Neuron (in vitro differentiated cells): ENCODE results near the gene SIPA1L2.
"Not testable (repeated sequence)": the region's sequence is repeated elsewhere in the genome, so short reads cannot be mapped to it uniquely, and the experiment has no call there.

ENCODE experiments used
- H2AFZ ChIP-seq: one replicate; pipeline ENCODE4 v1.6.1; 2013; ENCODE audit warnings: low read depth, mild to moderate bottlenecking, inconsistent platforms, low read length, moderate library complexity
- H3K27me3 ChIP-seq: one replicate; pipeline ENCODE4 v1.6.1; 2013; ENCODE audit warnings: low read length; ENCODE audit not compliant: insufficient read depth
- H3K36me3 ChIP-seq: one replicate; pipeline ENCODE4 v1.6.1; 2013; ENCODE audit warnings: low read length; ENCODE audit not compliant: insufficient read depth
- H3K4me1 ChIP-seq: one replicate; pipeline ENCODE4 v1.6.1; 2013; ENCODE audit warnings: low read length; ENCODE audit not compliant: insufficient read depth
- H3K4me3 ChIP-seq: 2 replicates; pipeline ENCODE4 v1.5.1; 2013; ENCODE audit warnings: mild to moderate bottlenecking, low read length, moderate library complexity
- H3K9me3 ChIP-seq: one replicate; pipeline ENCODE4 v1.6.1; 2013; ENCODE audit warnings: low read length

The SIPA1L2 gene

DNA sequence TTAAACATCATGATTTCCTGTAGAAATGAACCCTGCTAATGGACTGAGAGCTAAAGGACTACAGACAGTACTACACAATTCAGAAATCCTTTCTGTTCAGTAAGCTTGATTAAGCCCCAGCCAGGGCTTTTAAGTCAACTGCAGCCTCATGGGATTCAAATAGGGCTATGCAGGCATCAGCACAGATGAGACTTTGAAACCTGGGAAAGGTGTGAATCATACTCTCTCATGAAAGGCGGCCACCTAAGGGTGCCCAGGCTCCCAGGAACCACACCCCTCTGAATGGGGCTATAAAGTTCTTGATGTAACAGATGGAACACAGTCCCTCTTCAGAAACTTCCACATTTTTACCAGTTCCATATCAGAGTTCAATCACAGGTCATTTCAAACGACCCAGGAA lies 7.6 kb downstream of the SIPA1L2 start:
- Histone ChIP-seq H3K4me3 (no peak overlapping the region), H2AFZ (no peak overlapping the region), H3K36me3 (peaks cover 8% of the 10 kb centered on the region), H3K9me3 (no peaks in the 10 kb centered on the region), H3K27me3 (no peaks in the 10 kb centered on the region), H3K4me1 (peaks cover 50% of the 10 kb centered on the region)

DNA sequence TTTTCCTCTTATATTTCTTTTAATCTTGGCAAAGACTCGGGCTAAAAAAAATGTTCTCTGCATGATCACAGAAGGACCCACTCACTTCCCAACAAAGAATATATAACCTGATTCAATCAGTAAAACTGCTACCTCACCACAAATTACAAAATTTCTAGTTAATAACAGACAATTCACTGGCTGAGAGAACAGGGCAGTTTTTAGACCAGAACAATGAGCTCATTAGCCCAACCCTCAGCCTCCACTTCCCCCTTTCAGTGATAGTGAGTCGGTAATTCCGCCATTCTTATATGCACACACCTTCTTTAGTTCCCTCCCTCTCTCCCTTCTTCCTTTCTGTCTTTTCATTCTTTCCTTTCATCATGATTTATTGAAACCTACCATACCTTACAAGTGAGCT lies 8.9 kb downstream of the SIPA1L2 start:
- H3K27me3 ChIP-seq: no peaks in the 10 kb centered on the region
- no peak overlapping the region for H2AFZ ChIP-seq
- peaks cover 8% of the 10 kb centered on the region for H3K36me3 ChIP-seq
- H3K9me3 ChIP-seq: no peaks in the 10 kb centered on the region
- peaks cover 50% of the 10 kb centered on the region for H3K4me1 ChIP-seq
- no peak overlapping the region for H3K4me3 ChIP-seq

DNA sequence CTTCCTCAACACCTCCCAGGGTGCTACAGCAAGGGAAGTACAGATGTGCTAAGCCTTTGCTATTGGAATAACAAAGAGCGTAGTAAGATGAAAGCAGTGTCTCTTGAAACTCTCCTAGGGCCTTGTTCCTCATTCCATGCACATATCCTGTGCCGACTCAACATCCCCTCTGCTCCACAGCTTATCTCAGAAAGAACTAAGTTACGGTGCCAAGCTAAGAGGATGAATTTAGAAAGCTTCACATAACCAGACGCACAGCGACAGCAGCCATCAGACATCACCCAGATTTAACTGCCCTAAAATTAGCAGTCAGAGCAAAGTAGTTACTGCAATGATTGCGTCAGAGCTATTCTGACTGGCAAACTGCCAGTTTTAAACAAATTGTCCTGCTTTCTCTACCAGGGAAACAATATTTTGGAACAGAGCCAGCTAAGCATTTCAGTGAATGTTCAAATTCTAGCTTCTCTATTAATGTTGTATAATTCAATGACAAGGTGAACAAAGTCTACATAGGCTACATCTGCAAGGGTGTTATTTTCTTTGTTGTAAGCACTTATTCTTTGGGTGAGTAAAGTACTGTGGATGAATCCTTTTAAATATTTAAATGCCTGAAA lies 9.5 kb downstream of the SIPA1L2 start:
- no peak overlapping the region for H2AFZ ChIP-seq
- no peaks in the 10 kb centered on the region for H3K9me3 ChIP-seq
- H3K36me3 ChIP-seq: peaks cover 8% of the 10 kb centered on the region
- no peak overlapping the region for H3K4me3 ChIP-seq
- no peaks in the 10 kb centered on the region for H3K27me3 ChIP-seq
- peaks cover 50% of the 10 kb centered on the region for H3K4me1 ChIP-seq

DNA sequence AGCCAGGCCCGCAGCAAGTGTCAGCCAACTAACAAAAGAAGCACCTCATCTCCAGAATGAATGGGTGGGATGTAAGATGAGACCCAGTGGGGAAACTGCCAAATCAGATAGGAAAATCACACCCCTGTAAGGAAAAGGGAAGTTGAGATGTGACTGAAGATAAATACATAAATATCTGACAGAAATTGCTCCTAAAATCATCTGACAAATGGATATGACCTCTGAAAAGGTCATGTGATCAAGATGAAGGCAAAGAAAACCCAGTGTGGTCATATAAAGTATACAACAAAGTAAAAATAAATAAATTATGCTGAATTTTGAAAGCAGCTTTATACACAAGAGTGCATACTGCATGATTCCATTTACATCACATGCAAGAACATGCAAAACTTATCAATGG lies 12.7 kb downstream of the SIPA1L2 start:
- H3K9me3 ChIP-seq: no peaks in the 10 kb centered on the region
- H3K27me3 ChIP-seq: no peaks in the 10 kb centered on the region
- peaks cover 1% of the 10 kb centered on the region for H3K36me3 ChIP-seq
- H3K4me3 ChIP-seq: no peak overlapping the region
- peaks cover 68% of the 10 kb centered on the region for H3K4me1 ChIP-seq
- H2AFZ ChIP-seq: no peak overlapping the region

DNA sequence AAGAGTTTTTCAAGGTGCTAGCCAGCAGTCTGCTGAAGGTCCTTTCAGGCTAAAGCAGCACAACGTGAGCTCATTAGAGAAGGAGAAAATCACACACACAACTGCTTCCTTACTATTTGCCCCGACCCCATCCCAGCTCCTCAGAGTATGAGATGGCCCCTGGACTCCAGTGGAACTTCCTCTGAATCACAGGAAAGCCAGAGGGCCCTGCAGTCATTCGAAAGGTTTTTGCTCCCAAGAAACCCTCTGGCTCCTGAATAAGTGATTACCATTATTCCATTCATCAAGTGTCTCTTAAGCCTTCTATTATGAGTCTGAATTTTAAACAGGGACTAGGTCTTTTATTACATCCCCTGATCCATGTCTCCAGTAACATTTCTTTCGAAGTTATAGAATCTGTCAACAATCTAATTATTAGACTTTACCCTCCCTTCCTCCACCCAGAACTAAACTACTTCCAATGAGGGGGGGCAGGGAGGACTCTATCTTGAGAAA lies 14.6 kb downstream of the SIPA1L2 start:
- H3K27me3 ChIP-seq: no peaks in the 10 kb centered on the region
- no peaks in the 10 kb centered on the region for H3K9me3 ChIP-seq
- H2AFZ ChIP-seq: no peak overlapping the region
- peaks cover 9% of the 10 kb centered on the region for H3K36me3 ChIP-seq
- H3K4me1 ChIP-seq: peaks cover 55% of the 10 kb centered on the region
- no peak overlapping the region for H3K4me3 ChIP-seq

DNA sequence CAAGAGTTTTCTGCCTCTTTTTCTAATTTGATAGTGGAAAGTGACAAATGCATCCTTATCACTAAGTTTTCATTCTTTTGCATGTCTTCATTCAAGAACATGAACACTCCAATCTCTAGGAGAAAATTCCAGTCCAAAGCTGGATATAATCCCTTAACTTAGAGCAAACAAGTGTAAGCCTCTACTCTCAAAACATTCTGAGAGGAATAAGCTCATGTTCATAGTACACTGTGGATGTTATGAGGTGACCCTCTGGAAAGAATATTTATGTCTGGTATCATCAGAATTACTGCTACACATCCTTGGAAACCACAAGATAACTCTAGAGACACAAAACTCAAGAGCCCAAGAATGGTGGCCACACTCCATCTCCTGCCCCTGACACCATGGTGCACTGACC lies 15.1 kb downstream of the SIPA1L2 start:
- Histone ChIP-seq H3K4me1 (peaks cover 53% of the 10 kb centered on the region), H3K9me3 (no peaks in the 10 kb centered on the region)

DNA sequence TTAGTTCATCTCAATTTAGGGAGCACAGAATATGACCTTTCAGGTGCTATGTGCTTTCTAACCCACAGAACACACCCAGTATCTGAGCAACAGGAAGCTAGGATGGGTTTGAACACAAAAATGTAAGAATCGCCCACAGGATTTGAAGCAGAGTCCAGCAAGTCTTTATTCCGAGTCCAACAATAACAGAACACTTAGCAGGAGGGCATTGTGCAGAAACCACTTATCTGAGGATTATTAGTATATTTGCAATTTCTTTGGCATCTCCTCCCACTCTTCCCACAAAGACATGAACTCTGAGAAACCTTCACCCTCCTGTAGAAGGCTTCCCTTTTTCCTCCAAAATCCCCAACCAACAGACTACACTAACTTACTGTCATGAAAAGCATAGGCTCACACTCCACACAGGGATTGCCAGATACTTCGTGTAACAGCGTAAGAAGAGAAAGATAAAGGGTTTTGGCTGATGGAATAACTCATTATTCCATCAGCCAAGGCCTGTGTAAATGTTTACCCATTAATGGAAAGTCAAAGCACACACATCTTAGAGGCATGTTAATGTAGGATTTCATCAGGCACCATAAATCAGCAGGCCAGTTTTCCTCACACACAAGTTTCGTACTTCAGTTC lies 16.1 kb downstream of the SIPA1L2 start:
- Histone ChIP-seq H3K9me3 (no peaks in the 10 kb centered on the region), H3K4me3 (no peak overlapping the region), H3K27me3 (no peaks in the 10 kb centered on the region), H3K4me1 (peaks cover 53% of the 10 kb centered on the region), H2AFZ (no peak overlapping the region), H3K36me3 (peaks cover 11% of the 10 kb centered on the region)

More for the DNA sequence above, 15.1 kb downstream of the SIPA1L2 start:
- Histone ChIP-seq H2AFZ (no peak overlapping the region), H3K36me3 (peaks cover 11% of the 10 kb centered on the region), H3K27me3 (no peaks in the 10 kb centered on the region), H3K4me3 (no peak overlapping the region)

DNA sequence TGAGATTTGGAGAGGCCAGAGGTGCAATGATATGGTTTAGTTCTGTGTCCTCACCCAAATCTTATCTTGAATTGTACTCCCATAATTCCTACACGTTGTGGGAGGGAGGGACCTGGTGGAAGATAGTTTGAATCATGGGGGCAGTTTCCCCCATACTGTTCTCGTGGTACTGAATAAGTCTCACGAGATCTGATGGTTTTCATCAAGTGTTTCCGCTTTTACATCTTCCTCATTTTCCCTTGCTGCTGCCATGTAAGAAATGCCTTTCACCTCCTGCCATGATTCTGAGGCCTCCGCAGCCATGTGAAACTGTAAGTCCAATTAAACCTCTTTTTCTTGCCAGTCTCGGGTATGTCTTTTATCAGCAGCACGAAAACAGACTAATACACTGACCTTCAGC lies 17.1 kb downstream of the SIPA1L2 start:
- not testable (repeated sequence) for H2AFZ ChIP-seq, H3K4me3 ChIP-seq, H3K9me3 ChIP-seq, H3K27me3 ChIP-seq
- H3K36me3 ChIP-seq: peaks cover 17% of the 10 kb centered on the region
- H3K4me1 ChIP-seq: peaks cover 52% of the 10 kb centered on the region

DNA sequence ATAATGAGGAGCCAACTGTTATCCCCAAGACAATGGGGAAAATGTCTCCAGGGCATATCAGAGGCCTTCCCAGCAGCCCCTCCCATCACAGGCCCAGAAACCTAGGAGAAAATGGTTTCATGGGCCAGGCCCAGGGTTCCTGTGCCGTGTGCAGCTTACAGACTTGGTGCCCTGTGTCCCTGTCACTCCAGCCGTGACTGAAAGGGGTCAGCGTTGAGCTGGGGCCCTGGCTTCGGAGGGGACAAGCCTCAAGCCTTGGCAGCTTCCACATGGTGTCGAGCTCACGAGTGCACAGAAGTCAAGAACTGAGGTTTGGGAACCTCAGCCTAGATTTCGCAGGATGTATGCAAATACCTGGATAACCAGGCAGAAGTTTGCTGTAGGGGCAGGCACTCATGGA lies 18.1 kb downstream of the SIPA1L2 start:
- Histone ChIP-seq H3K36me3 (peaks cover 17% of the 10 kb centered on the region), H3K9me3 (peaks cover 2% of the 10 kb centered on the region), H3K27me3 (no peaks in the 10 kb centered on the region), H2AFZ (no peak overlapping the region), H3K4me3 (no peak overlapping the region), H3K4me1 (peaks cover 42% of the 10 kb centered on the region)

DNA sequence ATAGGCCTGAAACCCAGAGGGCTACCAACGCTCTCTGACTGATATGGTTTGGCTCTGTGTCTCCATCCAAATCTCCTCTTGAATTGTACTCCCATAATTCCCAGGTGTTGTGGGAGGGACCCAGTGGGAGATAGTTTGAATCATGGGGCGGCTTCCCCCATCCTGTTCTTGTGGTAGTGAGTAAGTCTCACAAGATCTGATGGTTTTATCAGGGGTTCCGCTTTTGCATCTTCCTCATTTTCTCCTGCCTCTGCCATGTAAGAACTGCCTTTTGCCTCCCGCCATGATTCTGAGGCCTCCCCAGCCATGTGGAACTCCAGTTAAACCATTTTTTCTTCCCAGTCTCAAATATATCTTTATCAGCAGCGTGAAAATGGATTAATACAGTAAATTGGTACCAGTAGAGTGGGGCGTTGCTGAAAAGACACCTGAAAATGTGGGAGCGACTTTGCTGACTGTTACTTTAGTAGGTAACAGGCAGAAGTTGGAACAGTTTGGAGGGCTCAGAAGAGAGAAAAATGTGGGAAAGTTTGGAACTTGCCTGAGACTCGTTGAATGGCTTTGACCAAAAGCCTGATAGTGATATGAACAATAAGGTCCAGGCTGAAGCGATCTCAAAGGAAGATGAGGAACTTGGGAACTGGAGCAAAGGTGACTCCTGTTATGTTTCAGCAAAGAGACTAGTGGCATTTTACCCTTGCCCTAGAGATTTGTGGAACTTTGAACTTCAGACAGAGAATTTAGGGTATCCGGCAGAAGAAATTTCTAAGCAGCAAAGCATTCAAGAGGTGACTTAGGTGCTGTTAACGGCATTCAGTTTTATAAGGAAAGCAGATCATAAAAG lies 18.8 kb downstream of the SIPA1L2 start:
- not testable (repeated sequence) for H3K9me3 ChIP-seq, H3K4me3 ChIP-seq, H2AFZ ChIP-seq, H3K27me3 ChIP-seq
- peaks cover 17% of the 10 kb centered on the region for H3K36me3 ChIP-seq
- H3K4me1 ChIP-seq: peaks cover 35% of the 10 kb centered on the region

DNA sequence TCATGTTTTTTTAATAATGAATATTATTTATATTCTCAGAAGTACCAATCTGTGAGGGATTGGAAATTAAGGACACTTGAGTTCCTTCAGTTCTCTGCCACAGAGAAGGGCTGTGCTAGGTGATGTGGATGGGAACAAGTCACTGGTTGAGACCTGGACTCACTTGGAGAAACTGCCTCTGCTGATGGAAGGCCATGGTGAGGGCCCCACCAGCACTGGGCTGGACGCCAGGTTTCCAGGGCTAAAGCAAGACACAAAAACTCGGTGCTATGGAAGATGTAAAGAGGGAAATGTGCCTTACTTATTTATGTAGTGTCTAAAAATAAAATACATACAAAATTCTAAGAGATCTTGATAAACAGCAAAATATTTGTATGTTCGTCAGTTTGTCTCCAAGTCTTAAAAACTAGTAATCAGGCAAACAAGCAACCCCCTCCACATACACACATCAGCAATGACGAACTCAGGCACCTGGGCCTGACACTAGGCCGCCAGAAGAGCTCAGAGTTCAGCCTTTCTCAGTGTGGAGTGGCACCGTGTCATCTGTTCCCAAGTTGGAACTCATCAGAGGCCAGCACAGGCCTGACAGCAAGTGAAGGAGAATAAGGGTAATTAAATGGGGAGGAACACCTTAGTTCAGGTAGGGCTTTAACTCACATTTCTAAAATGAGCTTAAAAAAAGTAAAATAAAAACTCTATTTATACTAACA lies 19.6 kb downstream of the SIPA1L2 start:
- peaks cover 17% of the 10 kb centered on the region for H3K36me3 ChIP-seq
- H3K27me3 ChIP-seq: no peaks in the 10 kb centered on the region
- no peak overlapping the region for H2AFZ ChIP-seq
- H3K4me3 ChIP-seq: no peak overlapping the region
- H3K4me1 ChIP-seq: peaks cover 27% of the 10 kb centered on the region
- peaks cover 2% of the 10 kb centered on the region for H3K9me3 ChIP-seq

DNA sequence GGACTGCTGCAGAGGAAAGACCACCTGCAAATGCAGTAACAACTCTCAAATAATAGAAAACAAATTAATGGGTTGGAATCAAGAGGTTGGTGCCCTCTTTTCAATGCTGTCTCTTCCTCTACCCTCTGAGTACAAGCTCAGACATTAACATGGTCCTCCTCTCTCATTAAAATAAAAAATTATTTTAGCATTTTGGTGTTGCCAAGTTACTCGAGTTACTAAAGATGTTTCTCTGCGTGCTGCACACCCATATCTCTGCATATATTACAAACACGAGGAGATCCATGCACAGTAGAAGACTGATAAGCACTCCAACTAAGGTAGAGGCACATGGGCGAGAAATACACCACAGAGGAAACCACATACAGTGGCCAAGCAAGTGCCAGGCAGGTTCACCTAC lies 21.5 kb downstream of the SIPA1L2 start:
- Histone ChIP-seq H3K27me3 (no peaks in the 10 kb centered on the region), H3K4me3 (no peak overlapping the region), H2AFZ (no peak overlapping the region), H3K4me1 (peaks cover 8% of the 10 kb centered on the region), H3K9me3 (peaks cover 5% of the 10 kb centered on the region), H3K36me3 (peaks cover 28% of the 10 kb centered on the region)

DNA sequence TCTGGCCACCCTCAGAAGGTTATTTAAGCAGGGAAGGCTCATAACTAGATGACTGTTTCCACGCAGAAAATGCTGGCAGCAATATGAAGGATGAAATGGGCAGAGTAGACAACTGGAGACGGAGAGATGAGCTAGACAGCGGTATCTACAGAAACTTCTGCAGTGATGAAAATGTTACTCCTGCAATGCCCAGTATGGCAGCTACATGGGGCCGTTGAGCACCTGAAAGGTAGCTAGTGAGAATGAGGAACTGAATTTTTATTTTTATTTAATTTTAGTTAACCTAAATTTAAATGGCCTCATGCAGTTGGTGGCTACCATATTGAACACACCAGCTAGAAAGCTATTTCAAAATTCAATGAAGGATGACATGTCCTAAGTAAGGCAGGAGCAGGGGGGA lies 27.3 kb downstream of the SIPA1L2 start:
- no peaks in the 10 kb centered on the region for H3K27me3 ChIP-seq
- H3K9me3 ChIP-seq: peaks cover 5% of the 10 kb centered on the region
- H3K36me3 ChIP-seq: peaks cover 21% of the 10 kb centered on the region
- no peak overlapping the region for H3K4me3 ChIP-seq
- H3K4me1 ChIP-seq: peaks cover 6% of the 10 kb centered on the region
- no peak overlapping the region for H2AFZ ChIP-seq
